GM19438 (cell line): ENCODE measurements around the gene AGPAT3.
"Not testable (repeated sequence)": the region's sequence is repeated elsewhere in the genome, so short reads cannot be mapped to it uniquely, and the experiment has no call there.

Experiments
- ATAC-seq: cut with Tn5 transposase; IDR thresholded peaks from one replicate; pipeline ENCODE4 v1.9.1; 2021; ENCODE audit warnings: low read depth; ENCODE audit not compliant: unreplicated experiment

AGPAT3 gene

GRCh38 chr21:43881283-43881682 lies 16.3 kb downstream of the AGPAT3 start:
- ATAC-seq = no peak

GRCh38 chr21:43881935-43882334 lies 16.9 kb downstream of the AGPAT3 start:
- no peak for ATAC-seq

- ATAC-seq = no peak
Measured at GRCh38 chr21:43882952-43883545, 18.0 kb downstream of the AGPAT3 start.

GRCh38 chr21:43884012-43884860 lies 19.2 kb downstream of the AGPAT3 start:
- no peak for ATAC-seq

- no peak for ATAC-seq
Measured at GRCh38 chr21:43884861-43885417, 19.9 kb downstream of the AGPAT3 start.

- ATAC-seq = no peak
Measured at GRCh38 chr21:43885721-43886120, 20.7 kb downstream of the AGPAT3 start.

GRCh38 chr21:43886565-43886964 lies 21.5 kb downstream of the AGPAT3 start:
- no peak for ATAC-seq

GRCh38 chr21:43889069-43889468 lies 24.0 kb downstream of the AGPAT3 start:
- ATAC-seq = no peak

GRCh38 chr21:43890042-43890441 lies 25.0 kb downstream of the AGPAT3 start:
- ATAC-seq = no peak

GRCh38 chr21:43892334-43892733 lies 27.3 kb downstream of the AGPAT3 start:
- no peak for ATAC-seq

GRCh38 chr21:43892984-43893535 lies 28.0 kb downstream of the AGPAT3 start:
- no peak for ATAC-seq

GRCh38 chr21:43893536-43894205 lies 28.6 kb downstream of the AGPAT3 start:
- ATAC-seq = no peak

- no peak for ATAC-seq
Measured at GRCh38 chr21:43894206-43894577, 29.2 kb downstream of the AGPAT3 start.

- no peak for ATAC-seq
Measured at GRCh38 chr21:43895196-43895595, 30.2 kb downstream of the AGPAT3 start.

GRCh38 chr21:43896696-43897299 lies 31.8 kb downstream of the AGPAT3 start:
- ATAC-seq = not testable (repeated sequence)

GRCh38 chr21:43899307-43900077 lies 34.5 kb downstream of the AGPAT3 start:
- no peak for ATAC-seq

GRCh38 chr21:43900078-43900385 lies 35.0 kb downstream of the AGPAT3 start:
- no peak for ATAC-seq

- ATAC-seq = no peak
Measured at GRCh38 chr21:43900690-43901089, 35.7 kb downstream of the AGPAT3 start.

- ATAC-seq = no peak
Measured at GRCh38 chr21:43902441-43902840, 37.4 kb downstream of the AGPAT3 start.

- ATAC-seq = no peak
Measured at GRCh38 chr21:43903451-43904091, 38.5 kb downstream of the AGPAT3 start.
